ENCODE measurements around the gene ITPKB. TPM values are rescaled to one million over a fixed set of nuclear protein-coding genes. Genes with fewer than 3 reads are reported as not detected.

The ITPKB gene
- total RNA-seq (10 to 100 TPM in 3 of 4 donors, 1 to 10 TPM in 1; 7.7 to 14.1 (median 12.3) TPM), polyA plus RNA-seq (1 to 10 TPM; 3.9 to 8.9 (median 8.4) TPM)
- long read RNA-seq, donor 1, full-length matches to known transcripts, result 2 of 5 reads
- long read RNA-seq, donor 1, partial matches to known transcripts, result 1 of 5 reads
- long read RNA-seq, donor 1, other reads (novel, unspliced or antisense), result 2 of 5 reads
- long read RNA-seq, donor 2, full-length matches to known transcripts, result 4 of 11 reads
- long read RNA-seq, donor 2, partial matches to known transcripts, result 4 of 11 reads
- long read RNA-seq, donor 2, other reads (novel, unspliced or antisense), result 3 of 11 reads

- H3K4me3 ChIP-seq, result peak within 1 kb of the TSS; percentile 94
- ATAC-seq, result peak; percentile 12 to 27 (median 22)
- 3 to 6% (median 5%) methylated on average over 22 to 23 of the region's 23 CpGs for WGBS, 3 donors
Observed at GRCh38 chr1:226738995-226739695, at the start of gene ITPKB. ITPKB (minus strand) TSS chr1:226739282; CDS start chr1:226737458, 1,824 bp downstream.

GRCh38 chr1:226787638-226788037 lies 48.6 kb upstream of the ITPKB start:
- TF ChIP-seq, protein P1, sequence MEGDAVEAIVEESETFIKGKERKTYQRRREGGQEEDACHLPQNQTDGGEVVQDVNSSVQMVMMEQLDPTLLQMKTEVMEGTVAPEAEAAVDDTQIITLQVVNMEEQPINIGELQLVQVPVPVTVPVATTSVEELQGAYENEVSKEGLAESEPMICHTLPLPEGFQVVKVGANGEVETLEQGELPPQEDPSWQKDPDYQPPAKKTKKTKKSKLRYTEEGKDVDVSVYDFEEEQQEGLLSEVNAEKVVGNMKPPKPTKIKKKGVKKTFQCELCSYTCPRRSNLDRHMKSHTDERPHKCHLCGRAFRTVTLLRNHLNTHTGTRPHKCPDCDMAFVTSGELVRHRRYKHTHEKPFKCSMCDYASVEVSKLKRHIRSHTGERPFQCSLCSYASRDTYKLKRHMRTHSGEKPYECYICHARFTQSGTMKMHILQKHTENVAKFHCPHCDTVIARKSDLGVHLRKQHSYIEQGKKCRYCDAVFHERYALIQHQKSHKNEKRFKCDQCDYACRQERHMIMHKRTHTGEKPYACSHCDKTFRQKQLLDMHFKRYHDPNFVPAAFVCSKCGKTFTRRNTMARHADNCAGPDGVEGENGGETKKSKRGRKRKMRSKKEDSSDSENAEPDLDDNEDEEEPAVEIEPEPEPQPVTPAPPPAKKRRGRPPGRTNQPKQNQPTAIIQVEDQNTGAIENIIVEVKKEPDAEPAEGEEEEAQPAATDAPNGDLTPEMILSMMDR (IDR thresholded peaks at IDR 0.05), result no peak
- Histone ChIP-seq H3K4me1 (no peaks in the 10 kb centered on the region), H3K27me3 (ENCODE audit: insufficient read depth in 3 of 3, low read length in 2 of 3) (no peaks in the 10 kb centered on the region), H3K9me3 (no peaks in the 10 kb centered on the region), H3K4me3 (no peak overlapping the region), H3K36me3 (ENCODE audit: insufficient read depth in 1 of 2, low read depth in 1 of 2) (no peaks in the 10 kb centered on the region), H3K27ac (no peak overlapping the region)
- WGBS, 3 donors, result 93 to 97% (median 94%) methylated on average over 7 of the region's 7 CpGs
- DNase-seq, result no peak
- intact Hi-C loops (cut with DNase I), result no loop called here
- ATAC-seq, result no peak

More at GRCh38 chr1:226738995-226739695, at the start of gene ITPKB:
- peak within 1 kb of the TSS; percentile 87 for H3K27ac ChIP-seq
- peak; percentile 36 to 58 for DNase-seq
- TF ChIP-seq, protein P1 (IDR thresholded peaks at IDR 0.05), result no peak
- H3K9me3 ChIP-seq, result peaks cover 5% of the 10 kb centered on the region
- peaks cover 23% of the 10 kb centered on the region for H3K4me1 ChIP-seq
- peaks cover 0 to 10% of the 10 kb centered on the region in 2 donors for H3K36me3 ChIP-seq (ENCODE audit: insufficient read depth in 1 of 2, low read depth in 1 of 2)
- no peaks in the 10 kb centered on the region for H3K27me3 ChIP-seq (ENCODE audit: insufficient read depth in 3 of 3, low read length in 2 of 3)
- intact Hi-C loops (cut with DNase I), result loop anchor here (2.0 to 5.0 kb wide), 5 partner anchors 37 to 102 kb away; no protein-coding TSS in a partner anchor

- Histone ChIP-seq H3K36me3 (ENCODE audit: insufficient read depth in 1 of 2, low read depth in 1 of 2) (no peaks in the 10 kb centered on the region), H3K27ac (no peak overlapping the region), H3K4me1 (no peaks in the 10 kb centered on the region), H3K9me3 (no peaks in the 10 kb centered on the region), H3K27me3 (ENCODE audit: insufficient read depth in 3 of 3, low read length in 2 of 3) (no peaks in the 10 kb centered on the region), H3K4me3 (no peak overlapping the region)
- 80 to 92% (median 86%) methylated on average over 2 of the region's 2 CpGs for WGBS, 3 donors
- TF ChIP-seq, protein P1 (IDR thresholded peaks at IDR 0.05), result no peak
- intact Hi-C loops (cut with DNase I), result no loop called here
- no peak for DNase-seq
- ATAC-seq, result no peak
Observed at GRCh38 chr1:226787071-226787470, 48.0 kb upstream of the ITPKB start.

- Histone ChIP-seq H3K27me3 (ENCODE audit: insufficient read depth in 3 of 3, low read length in 2 of 3) (no peaks in the 10 kb centered on the region), H3K27ac (no peak overlapping the region), H3K36me3 (ENCODE audit: insufficient read depth in 1 of 2, low read depth in 1 of 2) (no peaks in the 10 kb centered on the region), H3K9me3 (no peaks in the 10 kb centered on the region), H3K4me1 (no peaks in the 10 kb centered on the region), H3K4me3 (no peak overlapping the region)
- intact Hi-C loops (cut with DNase I), result no loop called here
- WGBS, 3 donors, result 95 to 97% (median 95%) methylated on average over 3 of the region's 3 CpGs
- no peak for DNase-seq
- TF ChIP-seq, protein P1 (IDR thresholded peaks at IDR 0.05), result no peak
- ATAC-seq, result no peak
Observed at GRCh38 chr1:226786550-226786949, 47.5 kb upstream of the ITPKB start.

Measured in psoas muscle (tissue), 8 donors.